Glutamatergic neuron (in vitro differentiated cells): ENCODE measurements around the gene PRSS12. TPM values are rescaled to one million over a fixed set of nuclear protein-coding genes. Genes with fewer than 3 reads are reported as not detected.
"Not testable (repeated sequence)": the region's sequence is repeated elsewhere in the genome, so short reads cannot be mapped to it uniquely, and the experiment has no call there.

ENCODE experiments used
- DNase-seq: peaks from one replicate; pipeline ENCODE4 v3.0.0; 2022
- H3K27ac Mint-ChIP-seq: one replicate; pipeline ENCODE4 v1.8.0; 2020; ENCODE audit warnings: mild to moderate bottlenecking, mixed read lengths, inconsistent platforms; ENCODE audit not compliant: unreplicated experiment
- H3K27me3 Mint-ChIP-seq: one replicate; pipeline ENCODE4 v1.8.0; 2020; ENCODE audit warnings: mild to moderate bottlenecking, moderate library complexity, mixed read lengths, inconsistent platforms; ENCODE audit not compliant: unreplicated experiment
- H3K36me3 Mint-ChIP-seq: one replicate; pipeline ENCODE4 v1.8.0; 2020; ENCODE audit warnings: mild to moderate bottlenecking, mixed read lengths, inconsistent platforms; ENCODE audit not compliant: unreplicated experiment
- H3K4me1 Mint-ChIP-seq: one replicate; pipeline ENCODE4 v1.8.0; 2020; ENCODE audit warnings: mild to moderate bottlenecking, low read depth, mixed read lengths, inconsistent platforms; ENCODE audit not compliant: unreplicated experiment
- H3K4me3 Mint-ChIP-seq: one replicate; pipeline ENCODE4 v1.8.0; 2020; ENCODE audit warnings: mild to moderate bottlenecking, mixed read lengths, inconsistent platforms; ENCODE audit not compliant: unreplicated experiment
- H3K9me3 Mint-ChIP-seq: one replicate; pipeline ENCODE4 v1.8.0; 2020; ENCODE audit warnings: mild to moderate bottlenecking, moderate library complexity, mixed read lengths, inconsistent platforms; ENCODE audit not compliant: unreplicated experiment
- total RNA-seq: library from RNA; stranded (reverse); fragmentation: NEBNext Ultra II Directional; extraction: Animal tissue kit (Norgen Biotek cat#: 25700); gene quantifications from one replicate; pipeline ENCODE4 v1.2.1, GENCODE V29; 2021; ENCODE audit not compliant: unreplicated experiment
- TF ChIP-seq, protein P1 (sequence below): fragments of 200-600 bp; sonication (generic); IDR thresholded peaks from one replicate; pipeline ENCODE4 v1.5.0; 2021; ENCODE audit not compliant: partially characterized antibody, unreplicated experiment

PRSS12 gene
- total RNA-seq, 1 donor from 2014 or later: 113 TPM

DNA sequence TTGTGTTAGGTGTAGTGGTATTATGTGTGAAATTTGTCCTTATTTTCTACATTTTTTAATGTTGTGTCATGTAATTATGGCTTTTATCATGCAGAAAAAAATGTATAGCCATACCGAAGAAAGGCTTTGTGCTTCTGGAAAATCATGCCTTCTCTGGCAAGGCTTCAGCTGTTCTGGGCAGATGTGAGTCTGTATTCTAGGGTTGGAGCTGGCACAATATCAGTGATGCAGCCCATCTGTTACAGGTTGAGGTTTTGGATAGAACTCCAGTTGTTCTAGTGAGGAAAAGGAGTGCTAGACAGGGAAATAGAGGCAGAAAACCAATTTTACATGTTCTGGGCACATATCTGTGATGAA, 44.8 kb upstream of the PRSS12 start:
- Mint-ChIP-seq H3K4me3 (peak overlapping the region; percentile 48), H3K27ac (peak overlapping the region; percentile 70), H3K27me3 (no peaks in the 10 kb centered on the region), H3K4me1 (peaks cover 45% of the 10 kb centered on the region), H3K36me3 (peaks cover 4% of the 10 kb centered on the region), H3K9me3 (peaks cover 5% of the 10 kb centered on the region)
- TF ChIP-seq, protein P1, sequence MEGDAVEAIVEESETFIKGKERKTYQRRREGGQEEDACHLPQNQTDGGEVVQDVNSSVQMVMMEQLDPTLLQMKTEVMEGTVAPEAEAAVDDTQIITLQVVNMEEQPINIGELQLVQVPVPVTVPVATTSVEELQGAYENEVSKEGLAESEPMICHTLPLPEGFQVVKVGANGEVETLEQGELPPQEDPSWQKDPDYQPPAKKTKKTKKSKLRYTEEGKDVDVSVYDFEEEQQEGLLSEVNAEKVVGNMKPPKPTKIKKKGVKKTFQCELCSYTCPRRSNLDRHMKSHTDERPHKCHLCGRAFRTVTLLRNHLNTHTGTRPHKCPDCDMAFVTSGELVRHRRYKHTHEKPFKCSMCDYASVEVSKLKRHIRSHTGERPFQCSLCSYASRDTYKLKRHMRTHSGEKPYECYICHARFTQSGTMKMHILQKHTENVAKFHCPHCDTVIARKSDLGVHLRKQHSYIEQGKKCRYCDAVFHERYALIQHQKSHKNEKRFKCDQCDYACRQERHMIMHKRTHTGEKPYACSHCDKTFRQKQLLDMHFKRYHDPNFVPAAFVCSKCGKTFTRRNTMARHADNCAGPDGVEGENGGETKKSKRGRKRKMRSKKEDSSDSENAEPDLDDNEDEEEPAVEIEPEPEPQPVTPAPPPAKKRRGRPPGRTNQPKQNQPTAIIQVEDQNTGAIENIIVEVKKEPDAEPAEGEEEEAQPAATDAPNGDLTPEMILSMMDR: no peak
- no peak for DNase-seq

DNA sequence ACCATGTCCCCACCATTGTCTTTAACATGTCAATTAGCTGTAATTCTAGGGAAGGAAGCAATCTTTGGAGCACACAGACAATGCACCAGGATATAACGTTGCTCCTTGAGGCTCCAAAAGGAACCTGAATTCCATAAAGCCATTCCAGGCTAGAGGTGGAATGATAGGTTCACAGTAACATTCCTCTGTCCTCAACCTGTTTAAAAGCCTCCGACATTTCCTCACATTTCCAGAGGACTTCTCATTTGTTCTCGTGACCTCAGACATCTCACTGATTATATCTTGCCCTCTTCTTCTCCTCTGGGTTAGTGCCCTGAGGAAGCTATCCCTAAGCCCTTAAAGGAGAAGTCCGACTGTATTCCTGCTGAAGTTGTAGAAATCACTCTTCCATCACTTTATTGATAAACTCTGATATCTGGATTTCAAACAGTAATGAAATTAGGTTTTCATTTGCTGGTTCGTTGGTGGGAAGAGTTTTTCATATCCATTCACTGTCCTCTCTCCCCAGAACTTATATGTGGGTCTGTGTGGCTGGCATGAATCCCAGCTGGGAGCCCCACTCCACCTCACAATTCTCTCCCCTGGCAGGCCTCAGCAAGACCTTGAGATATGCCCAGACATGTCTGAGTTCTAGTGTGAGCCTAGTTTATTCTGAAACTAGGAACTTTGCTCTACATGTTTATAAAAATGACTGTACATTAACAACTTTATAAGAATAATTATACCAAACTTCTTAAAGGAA, 44.2 kb upstream of the PRSS12 start:
- Mint-ChIP-seq H3K9me3 (peaks cover 5% of the 10 kb centered on the region), H3K4me1 (peaks cover 45% of the 10 kb centered on the region), H3K27ac (peak overlapping the region; percentile 10), H3K36me3 (peaks cover 4% of the 10 kb centered on the region), H3K27me3 (no peaks in the 10 kb centered on the region), H3K4me3 (no peak overlapping the region)
- no peak for DNase-seq
- TF ChIP-seq, protein P1: no peak

DNA sequence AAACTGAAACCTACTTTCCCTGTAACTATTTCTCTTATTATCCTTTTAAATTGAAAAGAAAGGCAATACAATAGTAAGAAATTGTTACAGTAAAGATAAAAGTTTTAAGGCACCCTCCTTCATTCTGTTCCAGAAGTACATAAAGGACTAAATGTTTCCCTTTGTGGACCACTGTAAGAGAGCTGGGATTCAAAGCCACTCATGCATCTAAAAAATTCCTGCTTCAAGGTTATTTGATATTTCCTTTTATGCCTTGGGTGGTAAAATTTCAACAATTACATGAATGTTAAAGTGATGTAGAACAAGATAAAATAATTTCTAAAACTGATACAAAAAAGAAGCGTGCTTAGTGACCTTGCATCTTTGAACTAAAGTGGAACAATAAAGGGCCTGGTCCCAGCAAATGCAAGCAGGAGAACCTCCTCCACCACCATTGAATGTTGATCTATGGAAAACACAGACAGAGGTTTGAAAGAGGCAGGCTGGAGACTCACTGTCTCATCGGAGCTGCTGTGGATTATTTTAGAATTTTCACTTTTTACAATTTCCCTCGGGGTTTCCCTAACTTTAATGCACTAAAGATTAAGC, 42.3 kb upstream of the PRSS12 start:
- TF ChIP-seq, protein P1: no peak
- DNase-seq: no peak
- Mint-ChIP-seq H3K4me1 (peaks cover 28% of the 10 kb centered on the region), H3K36me3 (peaks cover 4% of the 10 kb centered on the region), H3K4me3 (no peak overlapping the region), H3K27ac (no peak overlapping the region), H3K9me3 (peaks cover 5% of the 10 kb centered on the region), H3K27me3 (no peaks in the 10 kb centered on the region)

DNA sequence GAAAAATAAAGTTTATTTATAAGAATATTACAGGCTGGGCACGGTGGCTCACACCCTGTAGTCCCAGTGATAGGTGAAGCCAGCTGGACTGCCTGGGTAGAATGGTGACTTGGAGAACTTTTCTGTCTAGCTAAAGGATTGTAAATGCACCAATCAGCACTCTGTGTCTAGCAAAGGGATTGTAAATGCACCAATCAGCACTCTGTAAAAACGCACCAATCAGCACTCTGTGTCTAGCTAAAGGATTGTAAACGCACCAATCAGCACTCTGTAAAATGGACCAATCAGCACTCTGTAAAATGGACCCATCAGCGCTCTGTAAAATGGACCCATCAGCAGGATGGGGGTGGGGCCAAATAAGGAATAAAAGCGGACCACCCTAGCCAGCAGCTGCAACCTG, 39.7 kb upstream of the PRSS12 start:
- not testable (repeated sequence) for H3K4me3 Mint-ChIP-seq, DNase-seq, H3K9me3 Mint-ChIP-seq, H3K27me3 Mint-ChIP-seq, H3K36me3 Mint-ChIP-seq, H3K27ac Mint-ChIP-seq
- peaks cover 16% of the 10 kb centered on the region for H3K4me1 Mint-ChIP-seq

DNA sequence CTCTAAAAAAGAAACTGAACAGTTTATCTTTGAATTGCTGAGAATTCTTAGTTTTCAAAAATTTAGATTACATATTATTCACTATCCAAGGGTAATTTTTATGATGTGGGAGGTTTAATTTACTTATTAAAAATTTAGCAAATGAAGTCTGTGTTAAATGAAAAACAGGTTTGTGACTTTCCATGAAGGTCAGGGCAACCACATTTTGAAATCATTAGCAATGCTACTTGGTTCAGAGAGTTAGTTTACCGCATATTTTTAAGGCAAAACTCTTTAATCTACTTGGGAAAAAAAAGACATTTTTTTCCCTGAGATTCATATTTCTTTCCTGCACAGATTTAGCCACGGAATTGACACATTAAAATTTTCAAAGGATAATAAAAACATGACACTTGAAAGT, 37.3 kb upstream of the PRSS12 start:
- Mint-ChIP-seq H3K4me1 (peaks cover 13% of the 10 kb centered on the region), H3K27ac (no peak overlapping the region), H3K9me3 (peaks cover 11% of the 10 kb centered on the region), H3K27me3 (peaks cover 2% of the 10 kb centered on the region), H3K36me3 (peaks cover 13% of the 10 kb centered on the region), H3K4me3 (no peak overlapping the region)
- DNase-seq: no peak
- TF ChIP-seq, protein P1: no peak
